GM12878 (cell line): ENCODE measurements around the gene HNRNPA1. TPM values are rescaled to one million over a fixed set of nuclear protein-coding genes. Genes with fewer than 3 reads are reported as not detected.

Source experiments
- BCL11A ChIP-seq: IDR thresholded peaks from 2 replicates; pipeline ENCODE4 v1.6.1; 2011; ENCODE audit warnings: low read depth, low read length
- BCL3 ChIP-seq: IDR thresholded peaks from 2 replicates; pipeline ENCODE4 v1.6.1; 2011; ENCODE audit warnings: borderline replicate concordance, low read depth, mild to moderate bottlenecking, moderate library complexity, low read length; ENCODE audit not compliant: insufficient read depth, poor library complexity, severe bottlenecking
- CBX5 ChIP-seq: sonication (generic); IDR thresholded peaks from 2 replicates; pipeline ENCODE4 v1.6.1; 2016; ENCODE audit warnings: low read depth, moderate library complexity, mild to moderate bottlenecking, inconsistent platforms
- CHD1 ChIP-seq: IDR thresholded peaks from 2 replicates; pipeline ENCODE4 v1.6.1; 2012; ENCODE audit warnings: low read depth, low read length, improper control_type of control experiment
- CHD2 ChIP-seq: IDR thresholded peaks from 2 replicates; pipeline ENCODE4 v1.6.1; 2011; ENCODE audit warnings: low read depth, low read length, improper control_type of control experiment, borderline replicate concordance
- EP300 ChIP-seq, 2 experiments: fragments of 150-350 bp in 1 of 2; IDR thresholded peaks; 2 replicates each; pipeline ENCODE4 v1.6.1; 2011 to 2012; ENCODE audit warnings: low read depth in 2 of 2, low read length in 2 of 2, borderline replicate concordance in 1 of 2, improper control_type of control experiment in 1 of 2, inconsistent platforms in 1 of 2; ENCODE audit not compliant: control insufficient read depth in 1 of 2
- FOS ChIP-seq: IDR thresholded peaks from 3 replicates; pipeline ENCODE4 v1.6.1; 2011; ENCODE audit warnings: borderline replicate concordance; ENCODE audit not compliant: insufficient read length; ENCODE audit errors: extremely low read depth
- HDAC2 ChIP-seq: fragments of 200-600 bp; sonication (generic); IDR thresholded peaks from 2 replicates; pipeline ENCODE4 v1.6.1; 2017
- KDM1A ChIP-seq: fragments of 200-600 bp; sonication (generic); IDR thresholded peaks from 2 replicates; pipeline ENCODE4 v1.6.1; 2016; ENCODE audit warnings: borderline replicate concordance
- MXI1 ChIP-seq: fragments of 150-350 bp; IDR thresholded peaks from 2 replicates; pipeline ENCODE4 v1.6.1; 2011; ENCODE audit warnings: low read depth, mild to moderate bottlenecking, inconsistent platforms, low read length, improper control_type of control experiment
- NFXL1 ChIP-seq: fragments of 450-650 bp; IDR thresholded peaks from 2 replicates; pipeline ENCODE4 v1.6.1; 2017; ENCODE audit warnings: antibody characterized with exemption, mild to moderate bottlenecking, borderline replicate concordance
- NR2F1 ChIP-seq: fragments of 450-650 bp; conservative IDR thresholded peaks from 2 replicates; pipeline ENCODE4 v1.6.1; 2017; ENCODE audit warnings: mild to moderate bottlenecking
- POLR2AphosphoS2 ChIP-seq: IDR thresholded peaks from 2 replicates; pipeline ENCODE4 v1.6.1; 2011; ENCODE audit warnings: low read depth, mild to moderate bottlenecking, low read length, improper control_type of control experiment, moderate library complexity
- PRDM15 ChIP-seq: fragments of 450-650 bp; formaldehyde crosslinking; IDR thresholded peaks from 2 replicates; pipeline ENCODE4 v1.4.0; 2020; ENCODE audit warnings: mild to moderate bottlenecking, moderate library complexity
- RAD51 ChIP-seq: fragments of 450-650 bp; IDR thresholded peaks from 2 replicates; pipeline ENCODE4 v1.6.1; 2016; ENCODE audit warnings: moderate library complexity, mild to moderate bottlenecking, inconsistent platforms
- RB1 ChIP-seq: fragments of 450-650 bp; formaldehyde crosslinking; IDR thresholded peaks from 2 replicates; pipeline ENCODE4 v1.6.1; 2017; ENCODE audit warnings: mild to moderate bottlenecking, borderline replicate concordance
- SIN3A ChIP-seq: IDR thresholded peaks from 2 replicates; pipeline ENCODE4 v1.6.1; 2012; ENCODE audit warnings: low read depth, low read length, improper control_type of control experiment
- SREBF2 ChIP-seq: IDR thresholded peaks from 2 replicates; pipeline ENCODE4 v1.6.1; 2012; ENCODE audit warnings: mild to moderate bottlenecking, low read length
- USF1 ChIP-seq: IDR thresholded peaks from 2 replicates; pipeline ENCODE4 v1.6.1; 2011; ENCODE audit warnings: borderline replicate concordance, low read depth, mild to moderate bottlenecking, moderate library complexity, mixed read lengths, low read length; ENCODE audit not compliant: insufficient read depth; ENCODE audit errors: extremely low read length
- ZBTB4 ChIP-seq: fragments of 450-650 bp; formaldehyde crosslinking; IDR thresholded peaks from 2 replicates; pipeline ENCODE4 v1.4.0; 2022; ENCODE audit warnings: mild to moderate bottlenecking, moderate library complexity
- polyA plus RNA-seq, 11 experiments: library from polyadenylated mRNA; depleted of rRNA in 4 of 11; unstranded in 6 of 11; stranded (reverse) in 5 of 11; fragments of >200 nt; fragmentation: Nextera tagmentation in 4 of 11; fragmentation: Illumina TruSeq in 1 of 11; extraction: Ambion mirVana in 4 of 11; extraction: Trizol in 1 of 11; gene quantifications; 1 replicate in 1 of 11; 2 replicates in 10 of 11; pipeline versions ENCODE4 v1.2.1 to v1.2.3, GENCODE V29; 2011 to 2016; ENCODE audit warnings: inconsistent platforms in 2 of 11, missing spikeins in 2 of 11, low read depth in 1 of 11
- total RNA-seq, 4 experiments: library from RNA; depleted of rRNA in 3 of 4; stranded (reverse); fragments of >200 nt in 3 of 4; fragmentation: Illumina TruSeq in 1 of 4; extraction: Trizol in 1 of 4; gene quantifications; 2 replicates each; pipeline versions ENCODE4 v1.2.1 to v1.2.3, GENCODE V29; 2013 to 2021

The HNRNPA1 gene
- total and polyA plus RNA-seq, 10 of the 15 experiments (the other 5 are each of a cell fraction or from before 2014, with no cell fraction given), result 630 to 2,342 (median 1,407) TPM

GRCh38 chr12:54324617-54325441 is 44.3 kb downstream of the HNRNPA1 start, which contains the start of gene COPZ1 (continued):
- TF ChIP-seq PRDM15 (no peak), RAD51 (peak; percentile 95), SREBF2 (no peak), BCL3 (no peak), POLR2AphosphoS2 (no peak), KDM1A (no peak), NR2F1 (peak; percentile 21; the same call in 1 of the 2 replicates), EP300 (IDR thresholded peaks at IDR 0.05; ENCODE audit: borderline replicate concordance in 1 of 2, control insufficient read depth in 1 of 2, low read depth in 2 of 2, low read length in 2 of 2) (no peak), MXI1 (no peak; the same call in none of the 2 replicates), USF1 (peak; percentile 76), NFXL1 (no peak), RB1 (peak; percentile 74; the same call in 1 of the 2 replicates), BCL11A (no peak), CHD1 (0 out of 2 replicates have a peak, but pooled peaks have one; percentile 44), HDAC2 (no peak), ZBTB4 (CRISPR knock-in tag) (no peak), FOS (peak; percentile 92), CBX5 (no peak), CHD2 (peak; percentile 94), SIN3A (peak; percentile 75; the same call in 1 of the 2 replicates)
